Type B pancreatic cell (in vitro differentiated cells): ENCODE measurements around the gene TRAF2. TPM values are rescaled to one million over a fixed set of nuclear protein-coding genes. Genes with fewer than 3 reads are reported as not detected.

ENCODE experiments used
- DNase-seq: peaks from one replicate; pipeline ENCODE4 v3.0.0; 2021; ENCODE audit warnings: mixed read lengths; ENCODE audit not compliant: unreplicated experiment; ENCODE audit errors: extremely low spot score
- H3K27ac Mint-ChIP-seq: 2 replicates; pipeline ENCODE4 v1.8.0; 2021; ENCODE audit warnings: mild to moderate bottlenecking, mixed read lengths
- H3K27me3 Mint-ChIP-seq: 2 replicates; pipeline ENCODE4 v1.8.0; 2021; ENCODE audit warnings: mixed read lengths
- H3K36me3 Mint-ChIP-seq: 2 replicates; pipeline ENCODE4 v1.8.0; 2021; ENCODE audit warnings: mixed read lengths
- H3K4me1 Mint-ChIP-seq: one replicate; pipeline ENCODE4 v1.8.0; 2021; ENCODE audit warnings: mixed read lengths; ENCODE audit not compliant: unreplicated experiment
- H3K4me3 Mint-ChIP-seq: 2 replicates; pipeline ENCODE4 v1.8.0; 2021; ENCODE audit warnings: mild to moderate bottlenecking, mixed read lengths
- H3K9me3 Mint-ChIP-seq: 2 replicates; pipeline ENCODE4 v1.8.0; 2021; ENCODE audit warnings: mixed read lengths
- total RNA-seq: library from RNA; stranded (reverse); gene quantifications from 2 replicates; pipeline ENCODE4 v1.2.1, GENCODE V29; 2021; ENCODE audit warnings: low replicate concordance
- TF ChIP-seq, protein P1 (sequence below): fragments of 200-600 bp; sonication (generic); conservative IDR thresholded peaks from 2 replicates; pipeline ENCODE4 v1.5.0; 2021; ENCODE audit warnings: antibody characterized with exemption, mild to moderate bottlenecking

The TRAF2 gene
- total RNA-seq, 1 donor from 2014 or later: 22.3 TPM

- Mint-ChIP-seq H3K4me3 (no peak overlapping the region), H3K36me3 (peaks cover 11% of the 10 kb centered on the region), H3K27ac (peak overlapping the region; percentile 73), H3K4me1 (no peaks in the 10 kb centered on the region), H3K9me3 (no peaks in the 10 kb centered on the region), H3K27me3 (no peaks in the 10 kb centered on the region)
- TF ChIP-seq, protein P1, sequence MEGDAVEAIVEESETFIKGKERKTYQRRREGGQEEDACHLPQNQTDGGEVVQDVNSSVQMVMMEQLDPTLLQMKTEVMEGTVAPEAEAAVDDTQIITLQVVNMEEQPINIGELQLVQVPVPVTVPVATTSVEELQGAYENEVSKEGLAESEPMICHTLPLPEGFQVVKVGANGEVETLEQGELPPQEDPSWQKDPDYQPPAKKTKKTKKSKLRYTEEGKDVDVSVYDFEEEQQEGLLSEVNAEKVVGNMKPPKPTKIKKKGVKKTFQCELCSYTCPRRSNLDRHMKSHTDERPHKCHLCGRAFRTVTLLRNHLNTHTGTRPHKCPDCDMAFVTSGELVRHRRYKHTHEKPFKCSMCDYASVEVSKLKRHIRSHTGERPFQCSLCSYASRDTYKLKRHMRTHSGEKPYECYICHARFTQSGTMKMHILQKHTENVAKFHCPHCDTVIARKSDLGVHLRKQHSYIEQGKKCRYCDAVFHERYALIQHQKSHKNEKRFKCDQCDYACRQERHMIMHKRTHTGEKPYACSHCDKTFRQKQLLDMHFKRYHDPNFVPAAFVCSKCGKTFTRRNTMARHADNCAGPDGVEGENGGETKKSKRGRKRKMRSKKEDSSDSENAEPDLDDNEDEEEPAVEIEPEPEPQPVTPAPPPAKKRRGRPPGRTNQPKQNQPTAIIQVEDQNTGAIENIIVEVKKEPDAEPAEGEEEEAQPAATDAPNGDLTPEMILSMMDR: no peak
- no peak for DNase-seq
Measured at GRCh38 chr9:136902259-136902821, 16.0 kb downstream of the TRAF2 start.

DNA sequence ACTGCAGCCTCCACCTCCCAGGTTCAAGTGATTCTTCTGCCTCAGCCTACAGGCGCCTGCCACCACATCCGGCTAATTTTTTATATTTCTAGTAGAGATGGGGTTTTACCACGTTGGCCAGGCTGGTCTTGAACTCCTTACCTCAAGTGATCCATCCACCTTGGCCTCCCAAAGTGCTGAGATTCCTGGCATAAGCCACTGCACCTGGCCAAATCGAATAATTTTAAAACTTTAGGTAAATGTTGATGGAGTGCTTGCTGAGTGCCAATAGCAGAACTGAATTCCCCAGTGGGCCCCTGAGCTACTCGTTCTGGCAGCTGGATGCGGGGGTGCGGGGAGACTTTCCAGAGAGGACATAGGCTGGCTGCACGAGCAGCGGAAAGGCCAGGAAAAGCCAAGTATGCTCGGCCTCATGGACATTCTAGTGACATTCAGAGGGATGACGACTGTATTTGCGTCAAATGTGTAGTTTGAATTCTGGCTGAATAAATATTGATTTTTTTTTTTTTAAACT lies 16.8 kb downstream of the TRAF2 start:
- TF ChIP-seq, protein P1: no peak
- no peaks in the 10 kb centered on the region for H3K9me3 Mint-ChIP-seq
- no peak overlapping the region for H3K4me3 Mint-ChIP-seq
- H3K4me1 Mint-ChIP-seq: no peaks in the 10 kb centered on the region
- H3K36me3 Mint-ChIP-seq: peaks cover 11% of the 10 kb centered on the region
- DNase-seq: no peak
- no peaks in the 10 kb centered on the region for H3K27me3 Mint-ChIP-seq
- no peak overlapping the region for H3K27ac Mint-ChIP-seq

- Mint-ChIP-seq H3K27me3 (no peaks in the 10 kb centered on the region), H3K9me3 (no peaks in the 10 kb centered on the region), H3K4me3 (no peak overlapping the region), H3K4me1 (no peaks in the 10 kb centered on the region), H3K36me3 (peaks cover 8% of the 10 kb centered on the region), H3K27ac (no peak overlapping the region)
- no peak for DNase-seq
- TF ChIP-seq, protein P1: no peak
Measured at GRCh38 chr9:136906266-136906665, 19.9 kb downstream of the TRAF2 start.

- peaks cover 8% of the 10 kb centered on the region for H3K36me3 Mint-ChIP-seq
- H3K27ac Mint-ChIP-seq: no peak overlapping the region
- no peak for DNase-seq
Measured at GRCh38 chr9:136907011-136907914, 20.9 kb downstream of the TRAF2 start.

GRCh38 chr9:136910197-136910900 lies 24.0 kb downstream of the TRAF2 start:
- Mint-ChIP-seq H3K36me3 (peaks cover 8% of the 10 kb centered on the region), H3K27me3 (no peaks in the 10 kb centered on the region), H3K9me3 (no peaks in the 10 kb centered on the region), H3K27ac (no peak overlapping the region), H3K4me3 (no peak overlapping the region), H3K4me1 (no peaks in the 10 kb centered on the region)
- no peak for DNase-seq
- TF ChIP-seq, protein P1: no peak

More at GRCh38 chr9:136907011-136907914, 20.9 kb downstream of the TRAF2 start:
- H3K4me1 Mint-ChIP-seq: no peaks in the 10 kb centered on the region
- H3K27me3 Mint-ChIP-seq: no peaks in the 10 kb centered on the region
- no peak overlapping the region for H3K4me3 Mint-ChIP-seq
- TF ChIP-seq, protein P1: no peak
- H3K9me3 Mint-ChIP-seq: no peaks in the 10 kb centered on the region
